ENCODE data around the gene DRG2.

GRCh38 chr17:18146259-18146658 is 58.5 kb downstream of the DRG2 start:
- no peak for TF ChIP-seq POLR2A (IDR thresholded peaks at IDR 0.05; ENCODE audit: low read length)
- TF ChIP-seq GATA1 (IDR thresholded peaks at IDR 0.05; ENCODE audit: low read depth, low read length), result no peak

Measured in erythroblast (primary cell).